HK-2 (cell line): Measurements from ENCODE around the gene UCK1.

ENCODE experiments used
- DNase-seq: peaks from one replicate; pipeline ENCODE4 v3.0.0-alpha.2; 2018; ENCODE audit not compliant: unreplicated experiment

UCK1 gene

GRCh38 chr9:131476777-131477345, 54.2 kb downstream of the UCK1 start:
- DNase-seq, result no peak

- no peak for DNase-seq
Observed at GRCh38 chr9:131475956-131476776, 54.9 kb downstream of the UCK1 start.

- no peak for DNase-seq
Observed at GRCh38 chr9:131475111-131475955, 55.7 kb downstream of the UCK1 start.

GRCh38 chr9:131474711-131475110, 56.4 kb downstream of the UCK1 start:
- DNase-seq, result no peak

GRCh38 chr9:131473891-131474290, 57.2 kb downstream of the UCK1 start:
- no peak for DNase-seq
